Astrocyte of the cerebellum (primary cell): ENCODE data around the gene CACNA1G.

Experiments
- DNase-seq: peaks from one replicate; pipeline ENCODE4 v3.0.0-alpha.2; 2011; ENCODE audit warnings: low read depth
- H3K4me3 ChIP-seq: 2 replicates; pipeline ENCODE4 v1.5.1; 2011; ENCODE audit warnings: mild to moderate bottlenecking, low read depth, low read length, moderate library complexity
- in situ Hi-C: cut with HindIII; loops from 2 replicates; pipeline ENCODE4 v1.10.0; 2017; ENCODE audit warnings: low sequenced_read_pairs
- TF ChIP-seq, protein P1 (sequence below): IDR thresholded peaks from 2 replicates; pipeline ENCODE4 v1.5.1; 2012; ENCODE audit warnings: low read length, low read depth, moderate library complexity, mild to moderate bottlenecking; ENCODE audit errors: missing control alignments

Gene CACNA1G

DNA sequence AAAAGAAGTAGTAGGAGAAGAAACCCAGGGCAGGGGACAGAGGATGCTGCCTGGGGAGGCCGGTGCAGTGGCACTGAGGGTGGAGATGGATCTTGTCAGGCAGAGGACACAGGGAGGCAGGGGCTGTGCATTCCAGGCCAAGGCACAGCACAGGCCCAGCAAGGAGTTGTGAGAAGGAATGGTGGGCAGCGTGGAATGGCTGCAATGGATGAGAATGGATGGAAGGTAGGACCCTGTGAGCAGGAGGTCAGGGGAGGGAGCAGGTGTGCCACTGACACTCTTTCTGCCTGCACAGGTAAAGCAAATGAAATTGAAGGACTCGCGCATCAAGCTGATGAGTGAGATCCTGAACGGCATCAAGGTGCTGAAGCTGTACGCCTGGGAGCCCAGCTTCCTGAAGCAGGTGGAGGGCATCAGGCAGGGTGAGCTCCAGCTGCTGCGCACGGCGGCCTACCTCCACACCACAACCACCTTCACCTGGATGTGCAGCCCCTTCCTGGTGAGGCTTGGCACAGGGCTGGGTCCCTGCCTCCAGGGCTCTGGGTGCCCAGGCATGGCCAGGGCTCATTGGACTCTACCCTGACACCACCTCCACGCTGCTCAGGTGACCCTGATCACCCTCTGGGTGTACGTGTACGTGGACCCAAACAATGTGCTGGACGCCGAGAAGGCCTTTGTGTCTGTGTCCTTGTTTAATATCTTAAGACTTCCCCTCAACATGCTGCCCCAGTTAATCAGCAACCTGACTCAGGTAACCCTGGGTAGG lies 106.9 kb downstream of the CACNA1G start:
- TF ChIP-seq, protein P1, sequence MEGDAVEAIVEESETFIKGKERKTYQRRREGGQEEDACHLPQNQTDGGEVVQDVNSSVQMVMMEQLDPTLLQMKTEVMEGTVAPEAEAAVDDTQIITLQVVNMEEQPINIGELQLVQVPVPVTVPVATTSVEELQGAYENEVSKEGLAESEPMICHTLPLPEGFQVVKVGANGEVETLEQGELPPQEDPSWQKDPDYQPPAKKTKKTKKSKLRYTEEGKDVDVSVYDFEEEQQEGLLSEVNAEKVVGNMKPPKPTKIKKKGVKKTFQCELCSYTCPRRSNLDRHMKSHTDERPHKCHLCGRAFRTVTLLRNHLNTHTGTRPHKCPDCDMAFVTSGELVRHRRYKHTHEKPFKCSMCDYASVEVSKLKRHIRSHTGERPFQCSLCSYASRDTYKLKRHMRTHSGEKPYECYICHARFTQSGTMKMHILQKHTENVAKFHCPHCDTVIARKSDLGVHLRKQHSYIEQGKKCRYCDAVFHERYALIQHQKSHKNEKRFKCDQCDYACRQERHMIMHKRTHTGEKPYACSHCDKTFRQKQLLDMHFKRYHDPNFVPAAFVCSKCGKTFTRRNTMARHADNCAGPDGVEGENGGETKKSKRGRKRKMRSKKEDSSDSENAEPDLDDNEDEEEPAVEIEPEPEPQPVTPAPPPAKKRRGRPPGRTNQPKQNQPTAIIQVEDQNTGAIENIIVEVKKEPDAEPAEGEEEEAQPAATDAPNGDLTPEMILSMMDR = no peak
- H3K4me3 ChIP-seq = no peak overlapping the region
- in situ Hi-C loops = no loop called here
- DNase-seq = no peak

DNA sequence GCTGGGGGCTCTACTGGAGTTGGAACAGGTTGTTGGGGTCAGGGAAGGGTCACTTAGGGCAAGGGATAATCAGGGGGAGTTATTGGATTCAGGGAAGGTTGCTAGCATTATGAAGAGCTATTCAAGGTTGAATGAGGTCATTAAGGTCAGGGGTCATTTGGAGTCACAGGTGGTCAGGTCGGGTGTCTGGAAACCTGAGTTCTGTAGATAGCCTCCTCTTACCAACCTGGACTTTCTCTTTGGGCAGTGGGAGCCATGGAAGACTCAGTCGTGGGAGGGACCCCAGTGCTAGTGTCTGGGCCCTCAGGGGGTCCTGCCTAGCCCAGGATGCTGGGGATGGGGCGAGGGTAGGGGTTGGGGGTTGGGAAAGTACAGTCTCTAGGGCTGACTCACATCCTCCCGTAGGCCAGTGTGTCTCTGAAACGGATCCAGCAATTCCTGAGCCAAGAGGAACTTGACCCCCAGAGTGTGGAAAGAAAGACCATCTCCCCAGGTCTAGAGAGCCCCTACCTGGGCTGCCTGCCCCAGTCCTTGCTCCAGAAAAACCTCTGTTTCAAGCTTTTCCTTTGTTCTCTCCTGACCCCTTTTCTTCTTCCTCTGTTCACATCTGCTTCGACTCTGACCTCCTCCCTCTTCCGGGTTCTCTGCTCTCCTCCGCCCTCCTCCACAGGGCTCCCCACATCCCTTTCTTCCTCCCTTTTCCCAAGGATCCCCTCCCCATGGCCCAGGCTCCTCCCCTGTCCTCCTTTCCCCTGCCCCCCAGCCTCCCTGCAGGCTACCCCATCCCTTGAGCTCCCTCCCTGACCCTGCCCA lies 107.7 kb downstream of the CACNA1G start:
- DNase-seq = no peak
- in situ Hi-C loops = no loop called here
- TF ChIP-seq, protein P1 = no peak
- H3K4me3 ChIP-seq = no peak overlapping the region

DNA sequence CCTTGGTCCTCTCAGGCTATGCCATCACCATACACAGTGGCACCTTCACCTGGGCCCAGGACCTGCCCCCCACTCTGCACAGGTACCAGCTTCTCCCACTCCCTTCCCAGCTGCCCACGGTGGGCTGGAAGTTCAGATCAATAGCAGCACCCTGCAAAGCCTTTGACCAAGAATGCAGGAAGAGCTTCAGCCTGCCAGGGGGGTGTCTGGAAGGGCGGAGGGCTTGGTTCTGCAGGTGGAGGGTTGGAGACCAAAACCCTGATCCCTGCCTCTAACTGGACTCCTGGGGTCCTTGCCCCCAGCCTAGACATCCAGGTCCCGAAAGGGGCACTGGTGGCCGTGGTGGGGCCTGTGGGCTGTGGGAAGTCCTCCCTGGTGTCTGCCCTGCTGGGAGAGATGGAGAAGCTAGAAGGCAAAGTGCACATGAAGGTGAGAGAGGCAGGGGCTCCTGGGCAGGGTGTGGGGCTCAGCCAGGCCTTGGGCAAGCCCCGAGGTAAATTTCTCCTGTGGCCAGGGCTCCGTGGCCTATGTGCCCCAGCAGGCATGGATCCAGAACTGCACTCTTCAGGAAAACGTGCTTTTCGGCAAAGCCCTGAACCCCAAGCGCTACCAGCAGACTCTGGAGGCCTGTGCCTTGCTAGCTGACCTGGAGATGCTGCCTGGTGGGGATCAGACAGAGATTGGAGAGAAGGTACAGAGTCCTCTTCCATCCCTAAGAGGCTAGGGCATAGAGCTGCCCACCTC lies 108.5 kb downstream of the CACNA1G start:
- in situ Hi-C loops = no loop called here
- no peak overlapping the region for H3K4me3 ChIP-seq
- no peak for DNase-seq
- TF ChIP-seq, protein P1 = no peak

DNA sequence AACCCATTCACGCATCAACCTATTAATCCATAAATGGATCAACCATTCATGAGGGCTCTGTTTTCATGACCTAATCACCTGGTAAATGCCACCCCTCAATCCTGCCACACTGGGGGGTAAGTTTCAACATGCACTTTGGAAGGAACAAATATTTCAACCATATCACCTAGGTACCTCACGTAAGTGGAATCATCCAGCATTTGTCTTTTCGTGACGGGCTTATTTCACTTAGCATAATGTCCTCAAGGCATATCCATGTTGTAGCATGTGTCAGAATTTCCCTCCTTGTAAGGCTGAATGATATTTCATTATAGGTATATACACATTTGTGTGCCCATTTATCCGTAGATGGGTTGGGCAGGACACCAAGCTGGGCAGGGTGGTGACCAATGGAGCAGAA lies 111.6 kb downstream of the CACNA1G start:
- TF ChIP-seq, protein P1 = no peak
- no peak overlapping the region for H3K4me3 ChIP-seq
- no peak for DNase-seq
- in situ Hi-C loops = no loop called here

DNA sequence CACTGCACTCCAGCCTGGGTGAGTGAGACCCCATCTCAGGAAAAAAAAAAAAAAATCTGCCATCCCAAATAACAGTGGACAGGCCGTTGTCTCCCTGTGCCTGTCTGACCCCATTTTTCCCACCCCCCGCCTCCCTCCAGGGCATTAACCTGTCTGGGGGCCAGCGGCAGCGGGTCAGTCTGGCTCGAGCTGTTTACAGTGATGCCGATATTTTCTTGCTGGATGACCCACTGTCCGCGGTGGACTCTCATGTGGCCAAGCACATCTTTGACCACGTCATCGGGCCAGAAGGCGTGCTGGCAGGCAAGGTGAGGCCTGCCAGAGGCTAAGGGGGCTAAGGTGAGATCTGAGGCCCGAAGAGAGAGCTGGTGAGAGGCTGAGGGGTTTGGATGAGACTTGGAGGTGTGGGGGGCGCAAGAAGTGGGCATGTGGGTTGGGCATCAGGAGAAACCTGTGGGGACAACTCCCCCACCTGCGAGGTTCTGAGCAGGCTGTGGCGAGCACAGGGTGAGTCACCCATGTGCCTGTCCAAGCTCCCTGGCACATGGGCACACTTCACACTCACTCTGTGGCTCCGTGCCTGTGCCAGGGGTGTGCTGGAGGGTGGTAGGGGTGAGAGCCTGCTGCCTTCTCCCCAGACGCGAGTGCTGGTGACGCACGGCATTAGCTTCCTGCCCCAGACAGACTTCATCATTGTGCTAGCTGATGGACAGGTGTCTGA lies 112.5 kb downstream of the CACNA1G start:
- TF ChIP-seq, protein P1 = no peak
- in situ Hi-C loops = no loop called here
- no peak for DNase-seq
- no peak overlapping the region for H3K4me3 ChIP-seq

DNA sequence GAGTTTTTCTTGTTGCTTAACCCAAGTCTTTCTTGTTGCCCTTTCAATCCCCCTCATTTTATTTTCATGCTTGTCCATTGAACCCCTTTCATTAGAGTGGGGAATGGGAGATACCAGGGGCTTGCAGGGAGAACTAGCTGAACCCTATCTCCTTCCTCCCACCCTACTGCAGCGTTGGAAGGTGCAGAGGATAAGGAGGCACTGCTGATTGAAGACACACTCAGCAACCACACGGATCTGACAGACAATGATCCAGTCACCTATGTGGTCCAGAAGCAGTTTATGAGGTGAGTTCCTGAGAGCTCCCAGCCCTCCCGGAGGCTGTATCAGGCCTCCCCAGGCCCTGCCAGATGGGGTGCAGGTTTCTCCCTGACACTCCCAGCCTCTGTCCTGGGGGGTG lies 114.7 kb downstream of the CACNA1G start:
- in situ Hi-C loops = no loop called here
- TF ChIP-seq, protein P1 = no peak
- H3K4me3 ChIP-seq = no peak overlapping the region
- no peak for DNase-seq
